Effector memory CD8-positive, alpha-beta T cell (primary cell): Measurements from ENCODE around the gene GALNT2.

ENCODE experiments used
- ATAC-seq: fragments of 150-1000 bp; cut with Tn5 transposase; replicated peaks from 2 replicates; pipeline ENCODE4 v1.10.0; 2021; ENCODE audit warnings: mild to moderate bottlenecking, moderate library complexity
- DNase-seq, 3 experiments: peaks; one replicate each; pipeline ENCODE4 v3.0.0; 2021
- H3K27ac Mint-ChIP-seq, 2 donors: one replicate each; pipeline ENCODE4 v1.8.0; 2022; ENCODE audit warnings: mild to moderate bottlenecking in 2 of 2, mixed read lengths in 2 of 2, moderate library complexity in 2 of 2
- H3K27me3 Mint-ChIP-seq, 2 donors: one replicate each; pipeline ENCODE4 v1.8.0; 2022; ENCODE audit warnings: mixed read lengths in 2 of 2
- H3K36me3 Mint-ChIP-seq: one replicate; pipeline ENCODE4 v1.8.0; 2022; ENCODE audit warnings: mild to moderate bottlenecking, moderate library complexity, mixed read lengths; ENCODE audit not compliant: insufficient read depth
- H3K4me1 Mint-ChIP-seq, 2 donors: one replicate each; pipeline ENCODE4 v1.8.0; 2022; ENCODE audit warnings: low read depth in 2 of 2, mixed read lengths in 2 of 2
- H3K4me3 Mint-ChIP-seq, 2 donors: one replicate each; pipeline ENCODE4 v1.8.0; 2022; ENCODE audit warnings: mild to moderate bottlenecking in 2 of 2, mixed read lengths in 2 of 2, moderate library complexity in 2 of 2
- H3K9me3 Mint-ChIP-seq, 2 donors: one replicate each; pipeline ENCODE4 v1.8.0; 2022; ENCODE audit warnings: mixed read lengths in 2 of 2

GALNT2 gene

DNA sequence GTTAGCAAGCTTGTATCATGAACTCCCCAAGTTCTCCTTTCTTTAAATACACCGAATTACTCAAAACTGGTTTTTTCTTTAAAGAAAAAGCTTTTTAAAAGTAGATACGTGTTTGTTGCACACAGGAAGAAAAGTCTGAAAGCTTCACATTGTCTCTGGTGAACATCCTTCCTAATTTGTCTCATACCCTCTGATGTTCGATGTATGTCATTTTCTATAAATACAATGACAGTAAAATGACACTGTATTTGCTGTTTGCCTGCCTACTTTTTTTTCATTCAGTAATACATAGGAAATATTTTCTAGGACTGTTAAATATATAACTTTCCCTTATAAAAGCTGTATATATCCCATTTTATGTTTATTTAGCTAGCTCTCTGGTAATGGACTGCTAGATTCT is 153.9 kb downstream of the GALNT2 start:
- H3K9me3 Mint-ChIP-seq = no peaks in the 10 kb centered on the region
- no peak overlapping the region for H3K27ac Mint-ChIP-seq
- no peak overlapping the region for H3K4me3 Mint-ChIP-seq
- no peaks in the 10 kb centered on the region for H3K36me3 Mint-ChIP-seq
- peaks cover 12 to 26% of the 10 kb centered on the region in 2 donors for H3K4me1 Mint-ChIP-seq
- DNase-seq = no peak
- H3K27me3 Mint-ChIP-seq = no peaks in the 10 kb centered on the region
- no peak for ATAC-seq

DNA sequence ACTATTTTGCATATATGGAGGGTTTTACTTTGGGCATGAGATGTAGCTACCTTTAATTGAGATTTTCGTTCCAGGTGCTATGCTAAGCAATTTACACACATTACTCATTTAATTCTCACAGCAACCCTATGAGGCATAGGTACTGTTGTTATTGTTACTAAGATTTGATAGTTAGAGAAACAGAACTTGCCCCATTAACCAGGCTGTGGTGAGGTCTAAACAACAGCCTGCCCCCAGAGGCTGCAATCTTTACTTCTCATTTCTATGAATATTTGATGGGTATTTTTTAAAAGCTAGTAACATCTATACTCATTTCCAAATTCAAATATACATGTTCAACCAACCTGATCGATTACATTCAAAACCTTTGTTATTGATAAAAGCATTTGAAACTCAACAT is 155.6 kb downstream of the GALNT2 start:
- no peaks in the 10 kb centered on the region for H3K9me3 Mint-ChIP-seq
- H3K36me3 Mint-ChIP-seq = no peaks in the 10 kb centered on the region
- H3K27me3 Mint-ChIP-seq = no peaks in the 10 kb centered on the region
- no peak overlapping the region for H3K4me3 Mint-ChIP-seq
- ATAC-seq (no peak), DNase-seq (no peak)
- peaks cover 12 to 26% of the 10 kb centered on the region in 2 donors for H3K4me1 Mint-ChIP-seq
- H3K27ac Mint-ChIP-seq = no peak overlapping the region

DNA sequence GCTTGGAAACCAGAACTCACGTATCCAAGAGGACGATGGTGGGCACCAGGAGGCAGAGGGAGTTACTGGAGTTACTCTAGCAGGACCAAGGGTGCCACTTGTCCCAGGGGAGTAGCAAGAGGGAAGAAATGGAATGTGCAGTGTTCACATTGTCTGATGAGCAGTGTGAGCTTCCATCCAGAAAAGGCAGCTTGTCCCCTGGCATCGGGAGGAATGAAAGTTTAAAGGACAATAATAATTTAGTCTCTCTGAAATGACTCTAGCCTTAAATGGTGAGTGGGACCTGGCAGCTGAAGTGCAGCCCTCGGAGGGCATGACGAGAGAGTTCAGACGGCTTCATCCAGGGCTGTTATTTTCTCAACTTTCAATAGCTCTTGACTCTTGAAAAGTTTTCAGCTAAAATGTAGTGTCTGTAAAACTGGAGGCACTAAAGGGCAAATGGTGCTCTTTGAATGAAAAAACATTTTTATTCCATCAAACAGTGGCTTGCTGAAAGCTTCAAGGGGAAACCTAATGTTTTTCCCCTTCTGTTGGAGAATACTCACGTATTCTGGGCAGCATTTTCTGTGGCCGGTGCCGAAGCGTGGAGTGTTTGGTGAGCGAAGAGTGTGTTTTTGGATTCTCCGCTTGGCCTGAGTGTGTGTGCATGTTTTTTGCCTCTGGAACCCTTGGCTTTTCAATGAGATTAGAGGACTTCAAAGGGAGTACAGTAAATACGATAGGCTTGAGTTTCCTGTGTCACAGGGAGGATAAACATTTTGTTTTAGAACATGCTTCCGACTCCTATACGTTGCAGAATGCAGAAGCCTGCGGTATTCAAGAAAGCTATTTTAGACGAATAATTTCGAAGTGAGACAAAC is 157.3 kb downstream of the GALNT2 start:
- H3K4me3 Mint-ChIP-seq = no peak overlapping the region
- no peak overlapping the region for H3K27ac Mint-ChIP-seq
- ATAC-seq = no peak
- DNase-seq = no peak
- no peaks in the 10 kb centered on the region for H3K36me3 Mint-ChIP-seq
- H3K27me3 Mint-ChIP-seq = no peaks in the 10 kb centered on the region
- no peaks in the 10 kb centered on the region for H3K9me3 Mint-ChIP-seq
- peaks cover 8 to 22% of the 10 kb centered on the region in 2 donors for H3K4me1 Mint-ChIP-seq

GRCh38 chr1:230226007-230226800 is 159.2 kb downstream of the GALNT2 start:
- ATAC-seq = no peak
- H3K27ac Mint-ChIP-seq = no peak overlapping the region
- H3K4me1 Mint-ChIP-seq = peaks cover 8 to 19% of the 10 kb centered on the region in 2 donors

GRCh38 chr1:230226814-230227213 is 159.8 kb downstream of the GALNT2 start:
- Mint-ChIP-seq H3K27me3 (no peaks in the 10 kb centered on the region), H3K36me3 (no peaks in the 10 kb centered on the region), H3K9me3 (no peaks in the 10 kb centered on the region), H3K4me1 (peaks cover 7 to 16% of the 10 kb centered on the region in 2 donors), H3K27ac (no peak overlapping the region), H3K4me3 (no peak overlapping the region)
- ATAC-seq = no peak
- no peak for DNase-seq

More at GRCh38 chr1:230226007-230226800, 159.2 kb downstream of the GALNT2 start:
- no peak overlapping the region for H3K4me3 Mint-ChIP-seq
- DNase-seq = no peak
- H3K9me3 Mint-ChIP-seq = no peaks in the 10 kb centered on the region
- no peaks in the 10 kb centered on the region for H3K27me3 Mint-ChIP-seq
- no peaks in the 10 kb centered on the region for H3K36me3 Mint-ChIP-seq

GRCh38 chr1:230228236-230228897 is 161.3 kb downstream of the GALNT2 start:
- no peaks in the 10 kb centered on the region for H3K9me3 Mint-ChIP-seq
- H3K36me3 Mint-ChIP-seq = no peaks in the 10 kb centered on the region
- no peak overlapping the region for H3K4me3 Mint-ChIP-seq

DNA sequence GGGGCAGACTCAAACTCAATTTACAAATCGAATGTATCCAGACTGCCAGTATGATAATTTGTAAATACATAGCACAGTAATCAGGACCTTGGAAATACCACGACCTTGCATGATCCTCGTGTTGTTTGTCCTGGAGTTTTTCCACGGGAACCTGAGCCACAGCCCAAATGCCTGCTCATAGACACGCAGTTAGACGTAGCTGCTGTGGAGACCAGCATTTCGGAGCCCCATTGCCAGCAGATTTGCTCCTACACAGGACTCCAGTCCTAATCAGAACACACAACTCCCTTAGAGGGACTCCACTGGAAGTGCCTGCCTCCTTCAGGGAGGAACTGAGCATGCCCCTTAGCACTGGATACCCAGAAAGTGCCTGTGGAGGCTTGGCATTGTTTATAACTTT is 163.2 kb downstream of the GALNT2 start:
- H3K9me3 Mint-ChIP-seq = no peaks in the 10 kb centered on the region
- no peak for ATAC-seq
- no peaks in the 10 kb centered on the region for H3K36me3 Mint-ChIP-seq
- peaks cover 6 to 7% of the 10 kb centered on the region in 2 donors for H3K4me1 Mint-ChIP-seq
- DNase-seq = no peak
- no peak overlapping the region for H3K4me3 Mint-ChIP-seq
- H3K27ac Mint-ChIP-seq = no peak overlapping the region
- H3K27me3 Mint-ChIP-seq = no peaks in the 10 kb centered on the region

More at GRCh38 chr1:230228236-230228897, 161.3 kb downstream of the GALNT2 start:
- no peak for ATAC-seq
- DNase-seq = no peak
- Mint-ChIP-seq H3K4me1 (peaks cover 7% of the 10 kb centered on the region in 2 donors), H3K27ac (no peak overlapping the region), H3K27me3 (no peaks in the 10 kb centered on the region)

- peak overlapping the region; percentile 19 to 76 for H3K27ac Mint-ChIP-seq
- no peaks in the 10 kb centered on the region for H3K27me3 Mint-ChIP-seq
- DNase-seq (no peak), ATAC-seq (no peak)
- no peak overlapping the region for H3K4me3 Mint-ChIP-seq
- peaks cover 6 to 7% of the 10 kb centered on the region in 2 donors for H3K4me1 Mint-ChIP-seq
- H3K36me3 Mint-ChIP-seq = no peaks in the 10 kb centered on the region
- H3K9me3 Mint-ChIP-seq = no peaks in the 10 kb centered on the region
Measured at GRCh38 chr1:230230948-230231773, 164.1 kb downstream of the GALNT2 start.

DNA sequence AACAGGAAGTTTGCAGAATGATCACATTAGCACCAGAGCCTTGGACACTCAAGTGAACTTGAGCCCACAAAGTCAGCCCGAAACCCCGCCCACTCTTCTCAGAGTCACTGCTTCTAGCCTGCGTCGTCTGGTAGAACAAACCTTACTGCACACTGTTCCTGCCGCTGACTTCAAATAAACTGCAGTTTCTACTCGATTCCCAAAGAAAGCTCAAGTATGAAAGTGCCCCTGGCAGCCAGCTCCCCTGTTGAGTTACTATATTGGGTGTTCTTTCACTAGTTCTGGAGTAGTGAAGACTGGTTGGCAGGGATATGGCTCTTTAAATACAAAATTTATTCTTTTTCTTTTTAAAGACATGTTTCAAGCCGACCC is 164.7 kb downstream of the GALNT2 start:
- ATAC-seq = no peak

GRCh38 chr1:230232371-230232771 is 165.3 kb downstream of the GALNT2 start:
- no peak overlapping the region for H3K4me3 Mint-ChIP-seq
- H3K36me3 Mint-ChIP-seq = no peaks in the 10 kb centered on the region
- peaks cover 6 to 10% of the 10 kb centered on the region in 2 donors for H3K4me1 Mint-ChIP-seq
- H3K27ac Mint-ChIP-seq = no peak overlapping the region
- H3K9me3 Mint-ChIP-seq = no peaks in the 10 kb centered on the region
- no peaks in the 10 kb centered on the region for H3K27me3 Mint-ChIP-seq
- ATAC-seq = no peak
- no peak for DNase-seq

More for the DNA sequence above, 164.7 kb downstream of the GALNT2 start:
- Mint-ChIP-seq H3K27me3 (no peaks in the 10 kb centered on the region), H3K27ac (peak overlapping the region in 1 of 2 donors; percentile 19), H3K36me3 (no peaks in the 10 kb centered on the region), H3K4me3 (no peak overlapping the region), H3K4me1 (peaks cover 6 to 10% of the 10 kb centered on the region in 2 donors), H3K9me3 (no peaks in the 10 kb centered on the region)
- no peak for DNase-seq

DNA sequence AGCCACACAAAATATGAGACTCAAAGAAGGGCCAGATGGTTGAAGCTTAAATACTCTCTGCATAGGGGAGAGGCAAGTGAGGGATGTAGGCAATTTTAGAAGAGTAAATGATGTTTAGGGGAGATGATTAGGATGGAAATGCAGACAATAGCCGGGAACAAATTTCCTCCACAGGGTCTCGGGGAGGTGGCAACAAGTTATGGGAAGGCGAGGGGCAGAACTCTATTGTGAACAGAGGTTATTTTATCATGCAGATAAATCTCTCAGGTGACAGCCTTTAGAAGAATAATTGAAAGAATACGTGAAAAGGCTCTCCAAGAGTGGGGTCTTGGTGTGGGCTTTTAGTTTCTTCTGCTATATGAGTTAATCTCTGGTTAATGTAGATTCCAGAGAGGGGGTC is 166.7 kb downstream of the GALNT2 start:
- Mint-ChIP-seq H3K27ac (peak overlapping the region in 1 of 2 donors; percentile 19), H3K36me3 (no peaks in the 10 kb centered on the region), H3K4me3 (no peak overlapping the region), H3K9me3 (no peaks in the 10 kb centered on the region), H3K27me3 (no peaks in the 10 kb centered on the region), H3K4me1 (peaks cover 6 to 10% of the 10 kb centered on the region in 2 donors)
- no peak for DNase-seq
- no peak for ATAC-seq

DNA sequence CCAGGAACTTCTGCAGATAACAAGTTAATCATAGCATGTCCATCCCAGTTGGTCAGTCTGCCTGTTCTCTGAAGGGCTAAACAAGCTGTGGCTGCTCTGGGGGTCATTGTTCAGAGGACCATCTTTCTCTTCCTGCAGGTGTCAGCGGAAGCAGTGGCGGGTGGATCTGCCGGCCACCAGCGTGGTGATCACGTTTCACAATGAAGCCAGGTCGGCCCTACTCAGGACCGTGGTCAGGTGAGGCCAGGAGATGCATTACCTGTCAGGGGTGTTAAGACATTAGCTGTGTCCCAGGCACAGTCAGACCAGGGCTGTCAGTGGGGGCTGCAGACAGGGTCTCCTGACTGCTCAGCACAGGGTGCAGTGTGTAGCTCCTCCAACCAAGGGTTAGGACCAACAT is 168.8 kb downstream of the GALNT2 start:
- Mint-ChIP-seq H3K36me3 (no peaks in the 10 kb centered on the region), H3K27me3 (no peaks in the 10 kb centered on the region), H3K4me1 (peaks cover 5 to 18% of the 10 kb centered on the region in 2 donors), H3K4me3 (no peak overlapping the region), H3K9me3 (no peaks in the 10 kb centered on the region), H3K27ac (no peak overlapping the region)
- no peak for ATAC-seq
- no peak for DNase-seq
